GM21529 (cell line): ENCODE measurements around the gene PAN2.
A peak's percentile ranks its signal among the peaks of the same experiment; 100 is the strongest.
"Not testable (repeated sequence)": the region's sequence is repeated elsewhere in the genome, so short reads cannot be mapped to it uniquely, and the experiment has no call there.

Experiments
- ATAC-seq: cut with Tn5 transposase; IDR thresholded peaks from one replicate; pipeline ENCODE4 v1.9.1; 2021; ENCODE audit not compliant: unreplicated experiment

PAN2 gene

GRCh38 chr12:56315249-56315621 lies 18.6 kb downstream of the PAN2 start:
- ATAC-seq, result no peak

GRCh38 chr12:56311003-56311402 lies 22.8 kb downstream of the PAN2 start:
- ATAC-seq, result no peak

- no peak for ATAC-seq
These were observed 25.1 kb downstream of the PAN2 start for GRCh38 chr12:56308714-56309113.

GRCh38 chr12:56307221-56307965 lies 26.4 kb downstream of the PAN2 start:
- ATAC-seq, result no peak

- ATAC-seq, result no peak
These were observed 28.8 kb downstream of the PAN2 start for GRCh38 chr12:56304872-56305590.

- no peak for ATAC-seq
These were observed 29.5 kb downstream of the PAN2 start for GRCh38 chr12:56304276-56304675.

GRCh38 chr12:56300644-56301464 lies 32.9 kb downstream of the PAN2 start:
- ATAC-seq, result no peak

GRCh38 chr12:56299853-56300643 lies 33.8 kb downstream of the PAN2 start, which contains the start of gene CS:
CS (minus strand) TSS chr12:56300330; CDS start chr12:56300201, 129 bp downstream.
- peak; percentile 93 for ATAC-seq

GRCh38 chr12:56299308-56299852 lies 34.4 kb downstream of the PAN2 start:
- ATAC-seq, result peak; percentile 1

- no peak for ATAC-seq
These were observed 35.0 kb downstream of the PAN2 start for GRCh38 chr12:56298828-56299227.

- ATAC-seq, result no peak
These were observed 36.4 kb downstream of the PAN2 start for GRCh38 chr12:56297400-56297799.

GRCh38 chr12:56296295-56296694 lies 37.5 kb downstream of the PAN2 start:
- no peak for ATAC-seq

GRCh38 chr12:56293795-56294194 lies 40.0 kb downstream of the PAN2 start:
- no peak for ATAC-seq

- no peak for ATAC-seq
These were observed 45.0 kb downstream of the PAN2 start for GRCh38 chr12:56288705-56289387.

GRCh38 chr12:56286044-56286830 lies 47.6 kb downstream of the PAN2 start:
- no peak for ATAC-seq

- not testable (repeated sequence) for ATAC-seq
These were observed 49.5 kb downstream of the PAN2 start for GRCh38 chr12:56284263-56284662.

GRCh38 chr12:56282579-56282978 lies 51.2 kb downstream of the PAN2 start:
- ATAC-seq, result no peak

- no peak for ATAC-seq
These were observed 51.8 kb downstream of the PAN2 start for GRCh38 chr12:56282030-56282429.

GRCh38 chr12:56280849-56281248 lies 53.0 kb downstream of the PAN2 start:
- no peak for ATAC-seq
